Hindlimb muscle (tissue), 1 donor: ENCODE measurements around the gene GNPTAB. TPM values are rescaled to one million over a fixed set of nuclear protein-coding genes. Genes with fewer than 3 reads are reported as not detected.
"Not testable (repeated sequence)": the region's sequence is repeated elsewhere in the genome, so short reads cannot be mapped to it uniquely, and the experiment has no call there.

Experiments
- DNase-seq: peaks from one replicate; pipeline ENCODE4 v3.0.0-alpha.2; 2013
- polyA plus RNA-seq: library from polyadenylated mRNA; unstranded; fragments of 120-200 nt; gene quantifications from one replicate; pipeline ENCODE4 v1.2.1, GENCODE V29; 2013; ENCODE audit not compliant: insufficient read length

GNPTAB gene
- polyA plus RNA-seq, 1 donor, result 18.1 TPM

GRCh38 chr12:101767537-101767936 is 63.2 kb downstream of the GNPTAB start:
- DNase-seq, result no peak

GRCh38 chr12:101764051-101764792 is 66.5 kb downstream of the GNPTAB start:
- DNase-seq, result no peak

GRCh38 chr12:101763246-101763931 is 67.4 kb downstream of the GNPTAB start:
- DNase-seq, result no peak

GRCh38 chr12:101761781-101762180 is 69.0 kb downstream of the GNPTAB start:
- DNase-seq, result no peak

GRCh38 chr12:101761350-101761749 is 69.4 kb downstream of the GNPTAB start:
- DNase-seq, result no peak

GRCh38 chr12:101759396-101760047 is 71.2 kb downstream of the GNPTAB start:
- DNase-seq, result no peak

- DNase-seq, result no peak
Measured at GRCh38 chr12:101750152-101750551, 80.6 kb downstream of the GNPTAB start.

- DNase-seq, result no peak
Measured at GRCh38 chr12:101749657-101750056, 81.1 kb downstream of the GNPTAB start.

- DNase-seq, result no peak
Measured at GRCh38 chr12:101748907-101749306, 81.9 kb downstream of the GNPTAB start.

- no peak for DNase-seq
Measured at GRCh38 chr12:101747697-101748096, 83.1 kb downstream of the GNPTAB start.

GRCh38 chr12:101746661-101747060 is 84.1 kb downstream of the GNPTAB start:
- DNase-seq, result no peak

GRCh38 chr12:101746196-101746595 is 84.6 kb downstream of the GNPTAB start:
- DNase-seq, result no peak

- DNase-seq, result no peak
Measured at GRCh38 chr12:101745481-101745880, 85.3 kb downstream of the GNPTAB start.

- no peak for DNase-seq
Measured at GRCh38 chr12:101743724-101744472, 86.9 kb downstream of the GNPTAB start.

- peak; percentile 11 for DNase-seq
Measured at GRCh38 chr12:101743242-101743641, 87.5 kb downstream of the GNPTAB start.

- no peak for DNase-seq
Measured at GRCh38 chr12:101740980-101741379, 89.8 kb downstream of the GNPTAB start.

- DNase-seq, result no peak
Measured at GRCh38 chr12:101740566-101740965, 90.2 kb downstream of the GNPTAB start.

- DNase-seq, result no peak
Measured at GRCh38 chr12:101738920-101739665, 91.7 kb downstream of the GNPTAB start, which contains the start of gene SYCP3. Gene SYCP3 (minus strand): TSS chr12:101739462. CDS start chr12:101737935, 1,527 bp downstream.

GRCh38 chr12:101737476-101737875 is 93.3 kb downstream of the GNPTAB start:
- DNase-seq, result no peak

GRCh38 chr12:101734482-101734881 is 96.3 kb downstream of the GNPTAB start:
- DNase-seq, result not testable (repeated sequence)

- no peak for DNase-seq
Measured at GRCh38 chr12:101733166-101733565, 97.6 kb downstream of the GNPTAB start.

GRCh38 chr12:101732318-101732717 is 98.4 kb downstream of the GNPTAB start:
- no peak for DNase-seq
